HG02981 (cell line): ENCODE measurements around the gene ORM2.

Source experiments
- ATAC-seq: cut with Tn5 transposase; IDR thresholded peaks from one replicate; pipeline ENCODE4 v1.9.1; 2021; ENCODE audit warnings: mild to moderate bottlenecking, moderate library complexity; ENCODE audit not compliant: unreplicated experiment

The ORM2 gene

DNA sequence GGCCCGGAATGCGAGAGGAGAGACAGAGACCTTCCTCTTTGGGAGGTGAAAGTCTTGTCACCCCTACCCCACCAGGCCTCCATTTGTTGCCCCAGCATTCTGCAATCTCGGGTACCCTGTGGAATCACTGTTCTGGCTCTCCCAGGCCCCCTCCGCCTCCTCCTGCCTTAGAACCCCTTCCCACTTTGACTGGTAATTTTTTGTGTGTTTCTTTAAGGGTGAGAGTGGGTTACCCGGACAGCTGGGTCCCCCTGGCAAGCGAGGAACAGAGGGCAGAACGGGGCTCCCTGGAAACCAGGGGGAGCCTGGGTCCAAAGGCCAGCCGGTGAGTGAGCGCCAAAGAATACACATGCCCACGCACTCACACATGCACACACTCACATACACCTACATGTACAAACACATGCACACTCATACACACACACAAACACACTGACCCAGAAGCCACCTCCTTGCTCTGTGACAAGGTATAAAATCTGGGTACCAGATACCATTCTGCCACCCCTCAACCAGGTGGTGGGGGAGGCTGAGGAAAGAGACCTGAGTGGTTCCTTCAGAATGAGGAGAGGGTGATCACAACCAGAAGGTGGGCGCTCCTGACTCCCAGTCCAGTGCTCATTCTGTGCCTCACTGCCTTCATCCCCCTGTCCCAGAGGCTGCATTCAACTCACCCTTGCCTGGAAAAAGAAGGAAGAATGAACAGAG, 37.6 kb upstream of the ORM2 start:
- no peak for ATAC-seq

GRCh38 chr9:114294664-114295063, 35.0 kb upstream of the ORM2 start:
- ATAC-seq = no peak

- ATAC-seq = no peak
Measured at GRCh38 chr9:114296338-114296737, 33.3 kb upstream of the ORM2 start.

- ATAC-seq = no peak
Measured at GRCh38 chr9:114299286-114300152, 30.1 kb upstream of the ORM2 start.

DNA sequence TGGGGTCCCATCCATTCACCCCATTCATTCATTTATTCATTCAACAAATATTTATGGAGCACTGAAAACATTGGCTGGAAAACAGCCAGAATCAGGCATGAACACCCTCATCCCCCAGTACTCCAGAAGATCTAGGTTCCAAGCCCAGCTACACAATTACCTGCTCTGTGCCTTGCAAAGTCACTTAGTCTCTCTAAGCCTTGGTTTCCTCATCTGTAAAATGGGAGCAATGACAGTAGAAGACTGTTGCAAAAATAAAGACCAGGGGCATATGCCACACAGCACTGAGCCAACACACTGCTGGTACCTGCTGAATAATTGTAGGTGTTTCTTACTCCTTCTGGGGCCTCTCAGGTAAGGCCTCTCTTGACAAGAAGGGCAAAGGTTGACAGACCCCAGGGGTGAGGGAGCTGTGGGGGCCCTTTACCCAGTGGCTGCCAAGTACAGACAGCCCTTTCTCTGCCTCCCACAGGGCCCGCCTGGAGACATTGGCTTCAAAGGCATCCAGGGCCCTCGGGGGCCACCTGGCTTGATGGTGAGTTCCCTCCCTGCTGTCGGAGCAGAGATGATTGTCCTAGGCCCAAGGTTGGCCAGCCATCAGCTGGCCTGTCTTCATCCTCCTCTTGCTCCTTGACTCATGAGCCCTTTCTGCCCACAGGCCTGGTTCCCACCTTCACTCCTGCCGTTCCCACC, 29.4 kb upstream of the ORM2 start:
- ATAC-seq = no peak

- ATAC-seq = no peak
Measured at GRCh38 chr9:114300846-114301797, 28.5 kb upstream of the ORM2 start.

DNA sequence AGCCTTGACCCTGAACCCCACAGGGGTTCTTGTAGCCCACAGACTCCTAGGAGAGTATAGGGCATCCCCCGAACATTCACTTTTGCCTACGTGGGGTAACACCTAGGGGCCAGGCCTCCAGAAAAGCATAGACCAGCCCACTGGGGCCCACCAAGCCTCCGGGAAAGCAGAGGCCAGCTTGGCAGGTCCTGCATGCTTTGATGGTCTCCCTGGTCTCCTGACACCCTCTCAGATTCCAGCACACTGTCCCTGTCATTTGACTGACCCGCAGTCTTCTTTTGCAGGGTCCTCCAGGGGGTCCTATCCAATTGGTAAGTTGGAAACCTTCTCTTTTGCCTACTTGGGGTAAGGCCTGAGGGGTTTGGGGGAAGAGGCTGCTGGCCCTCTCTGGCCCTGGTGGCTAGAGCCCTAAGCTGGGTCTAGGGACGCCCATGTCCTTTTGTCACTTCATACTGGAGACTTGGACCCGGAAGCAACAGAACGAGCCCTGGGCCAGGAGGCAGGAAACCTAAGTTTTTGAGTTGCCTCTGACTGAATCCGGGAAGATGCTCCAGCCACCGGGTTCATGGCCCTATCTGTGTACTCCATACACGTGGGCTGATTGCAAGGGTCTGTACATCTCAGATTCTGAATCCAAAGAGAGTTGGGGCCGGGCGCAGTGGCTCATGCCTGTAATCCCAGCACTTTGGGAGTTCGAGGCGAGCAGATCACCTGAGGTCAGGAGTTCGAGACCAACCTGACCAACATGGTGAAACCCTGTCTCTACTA, 27.7 kb upstream of the ORM2 start:
- ATAC-seq = no peak

GRCh38 chr9:114302727-114303126, 26.9 kb upstream of the ORM2 start:
- ATAC-seq = no peak

- no peak for ATAC-seq
Measured at GRCh38 chr9:114303571-114303970, 26.1 kb upstream of the ORM2 start.

DNA sequence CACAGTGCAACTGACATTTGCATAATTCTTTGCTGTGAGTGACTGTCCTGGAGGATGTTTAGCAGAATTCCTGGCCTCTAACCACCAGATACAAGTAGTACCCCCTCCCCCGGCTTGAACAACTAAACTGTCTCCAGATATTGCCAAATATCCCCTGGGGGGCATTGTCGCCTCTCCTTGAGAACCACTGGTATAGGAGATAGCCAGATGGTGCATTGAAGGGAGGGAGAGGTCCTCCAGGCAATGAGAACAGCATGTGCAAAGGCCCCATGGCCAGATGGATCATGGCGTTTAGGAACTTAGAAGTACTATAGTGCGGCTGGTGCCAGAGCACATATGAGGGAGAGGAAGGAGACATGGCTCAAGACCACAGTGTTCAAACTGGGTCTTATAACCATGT, 25.7 kb upstream of the ORM2 start:
- no peak for ATAC-seq

DNA sequence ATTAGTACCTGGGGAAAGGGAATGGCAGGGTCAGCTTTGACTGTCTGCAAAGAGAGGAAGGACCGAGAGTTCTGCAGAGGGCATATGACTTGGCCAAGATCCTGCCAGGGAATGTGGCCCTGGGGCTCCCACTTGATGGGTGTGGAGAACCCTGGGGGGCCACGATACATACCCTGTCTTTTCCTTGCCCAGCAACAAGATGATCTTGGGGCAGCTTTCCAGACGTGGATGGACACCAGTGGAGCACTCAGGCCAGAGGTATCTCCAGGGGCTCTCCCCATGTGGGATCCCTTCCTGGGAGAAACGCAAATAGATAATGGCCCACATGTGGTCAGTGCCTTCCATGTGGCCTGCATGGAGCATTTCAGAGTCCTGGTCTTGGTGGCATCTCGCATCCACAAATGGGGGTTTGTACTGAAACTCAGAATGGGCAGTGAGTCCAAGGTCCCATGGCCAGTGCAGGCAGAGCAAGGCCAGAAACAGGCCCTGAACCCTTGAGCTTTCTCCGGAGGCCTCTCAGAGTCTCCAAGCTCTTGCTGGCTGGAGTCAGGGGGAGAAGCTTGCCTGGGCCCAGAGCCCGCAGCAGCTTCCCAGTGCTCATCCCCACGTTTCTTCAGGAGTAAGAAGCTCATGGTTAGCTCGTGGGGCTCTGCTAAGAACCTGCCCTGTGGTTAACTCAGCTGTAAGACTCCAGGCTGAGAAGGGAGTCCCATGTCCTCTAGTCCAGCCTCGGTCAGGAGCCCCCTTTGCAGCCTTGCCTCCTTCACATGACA, 25.1 kb upstream of the ORM2 start:
- no peak for ATAC-seq

- no peak for ATAC-seq
Measured at GRCh38 chr9:114307899-114308267, 21.8 kb upstream of the ORM2 start.

DNA sequence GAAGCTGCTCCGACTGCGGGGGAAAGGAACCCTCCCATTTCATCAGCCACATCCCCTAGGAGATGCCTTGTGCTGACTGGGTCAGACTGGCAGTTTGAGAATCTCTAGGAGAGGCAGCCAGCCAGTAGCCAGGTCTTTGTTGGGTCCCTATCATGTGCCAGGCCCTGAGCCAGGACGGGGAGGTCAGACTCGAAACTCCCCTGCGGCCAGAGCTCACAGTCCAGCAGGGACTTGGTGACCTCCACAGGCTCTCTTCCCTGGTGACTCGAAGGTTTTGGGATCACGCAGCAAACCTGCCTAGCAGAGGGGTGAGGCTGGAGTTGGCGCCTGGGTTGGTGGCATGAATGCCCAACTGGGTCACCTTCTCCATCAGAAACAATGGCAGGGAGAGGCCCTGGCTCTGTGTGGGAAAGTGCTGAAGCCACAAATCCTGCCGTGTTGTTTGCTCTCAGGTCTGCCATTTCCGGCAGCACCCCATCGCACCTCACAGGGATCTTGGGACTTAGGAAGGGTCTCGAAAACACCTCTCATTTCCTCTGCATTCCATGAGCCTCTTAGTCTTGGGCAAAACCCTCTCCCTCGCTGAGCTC, 21.2 kb upstream of the ORM2 start:
- ATAC-seq = no peak

- no peak for ATAC-seq
Measured at GRCh38 chr9:114309096-114309495, 20.6 kb upstream of the ORM2 start.

DNA sequence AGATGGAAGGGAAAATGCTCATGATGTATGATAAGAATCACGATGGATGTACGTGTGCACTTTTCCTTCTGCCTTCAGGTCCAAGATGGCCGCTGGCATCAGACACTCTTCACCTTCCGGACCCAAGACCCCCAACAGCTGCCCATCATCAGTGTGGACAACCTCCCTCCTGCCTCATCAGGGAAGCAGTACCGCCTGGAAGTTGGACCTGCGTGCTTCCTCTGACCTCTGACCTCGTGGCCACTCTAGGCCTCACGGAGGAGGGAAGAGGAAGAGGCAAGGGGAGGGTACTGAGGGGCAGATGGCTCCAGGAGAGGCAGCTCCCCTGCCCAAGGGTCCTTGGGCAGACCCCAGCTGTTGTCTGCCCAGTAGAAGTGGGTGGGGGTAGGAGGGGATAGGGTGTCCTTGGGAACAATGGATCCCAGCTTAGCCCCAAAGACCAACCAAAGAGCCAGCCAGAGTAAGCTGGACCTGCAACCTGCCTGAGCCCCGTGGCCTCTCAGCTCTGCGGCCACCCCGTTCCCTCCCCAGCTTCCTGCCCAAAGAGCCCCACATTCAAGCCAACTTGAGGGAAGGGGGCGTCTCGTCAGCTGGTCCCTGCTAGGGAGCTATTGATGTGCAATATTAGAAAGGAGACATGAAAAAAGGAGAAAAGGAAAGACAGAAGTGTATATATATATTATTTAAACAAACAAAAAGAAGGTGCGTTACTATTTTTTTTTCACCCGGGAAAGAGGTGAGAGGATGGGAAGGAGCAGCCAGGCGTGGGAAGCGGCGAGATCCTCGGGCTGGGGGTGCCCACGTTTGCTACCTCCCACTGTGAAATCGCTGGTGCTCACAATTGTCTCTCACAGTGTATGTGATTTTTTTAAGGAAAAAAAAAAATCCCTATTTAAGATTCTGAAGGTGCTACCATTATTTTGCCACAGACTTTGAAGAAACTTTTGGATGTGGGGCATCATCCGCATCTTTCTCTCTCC, 18.9 kb upstream of the ORM2 start:
- ATAC-seq = no peak

- no peak for ATAC-seq
Measured at GRCh38 chr9:114311571-114312512, 17.8 kb upstream of the ORM2 start.

GRCh38 chr9:114312513-114312875, 17.2 kb upstream of the ORM2 start:
- ATAC-seq = no peak
